Transverse colon (tissue), 4 donors: Measurements from ENCODE around the gene TOP2A. TPM values are rescaled to one million over a fixed set of nuclear protein-coding genes. Genes with fewer than 3 reads are reported as not detected.
A peak's percentile ranks its signal among the peaks of the same experiment; 100 is the strongest.

Source experiments
- DNase-seq: peaks from one replicate; pipeline ENCODE4 v3.0.0-alpha.2; 2019
- H3K27ac ChIP-seq, 4 donors: fragments of 200-600 bp; sonication (generic); 2 replicates each; pipeline ENCODE4 v1.5.1; 2016 to 2018; ENCODE audit warnings: inconsistent platforms in 4 of 4
- H3K27me3 ChIP-seq: fragments of 200-600 bp; sonication (generic); 2 replicates; pipeline ENCODE4 v1.5.1; 2017; ENCODE audit warnings: inconsistent platforms
- H3K36me3 ChIP-seq, 4 donors: fragments of 200-600 bp; sonication (generic); 2 replicates each; pipeline ENCODE4 v1.5.1; 2017 to 2019; ENCODE audit warnings: inconsistent platforms in 4 of 4
- H3K4me1 ChIP-seq, 4 donors: fragments of 200-600 bp; sonication (generic); 2 replicates each; pipeline ENCODE4 v1.5.1; 2017 to 2020; ENCODE audit warnings: inconsistent platforms in 4 of 4
- H3K4me3 ChIP-seq, 4 donors: fragments of 200-600 bp; sonication (generic); 1 replicate in 1 of 4; 2 replicates in 3 of 4; pipeline versions ENCODE4 v1.5.1 to v1.6.1; 2017 to 2019; ENCODE audit warnings: inconsistent platforms in 4 of 4
- H3K9me3 ChIP-seq, 2 donors: fragments of 200-600 bp; sonication (generic); 2 replicates each; pipeline ENCODE4 v1.5.1; 2017 to 2019; ENCODE audit warnings: inconsistent platforms in 2 of 2
- CTCF ChIP-seq, 5 experiments: fragments of 200-600 bp in 3 of 5; fragments of 450-650 bp in 2 of 5; sonication (generic) in 3 of 5; IDR thresholded peaks; 1 replicate in 2 of 5; 2 replicates in 3 of 5; pipeline ENCODE4 v1.5.1; 2016 to 2017; ENCODE audit warnings: antibody characterized with exemption in 5 of 5, inconsistent platforms in 3 of 5, mild to moderate bottlenecking in 2 of 5, moderate library complexity in 1 of 5
- EP300 ChIP-seq: sonication (generic); formaldehyde crosslinking; IDR thresholded peaks from one replicate; pipeline ENCODE4 v1.6.1; 2017; ENCODE audit warnings: antibody characterized with exemption, low read depth
- POLR2A ChIP-seq: fragments of 450-650 bp; IDR thresholded peaks from one replicate; pipeline ENCODE4 v1.6.1; 2016; ENCODE audit warnings: antibody characterized with exemption, mild to moderate bottlenecking, moderate library complexity
- POLR2AphosphoS5 ChIP-seq, 3 donors: sonication (generic); formaldehyde crosslinking; IDR thresholded peaks; one replicate each; pipeline ENCODE4 v1.6.1; 2016; ENCODE audit warnings: antibody characterized with exemption in 3 of 3
- WGBS, 2 donors: methylation state at CpG; one replicate each; pipeline ENCODE4 v1.1.5; 2018; ENCODE audit warnings: low coverage in 1 of 2; 5-methylcytosine and 5-hydroxymethylcytosine counted together
- in situ Hi-C, 4 donors: fragments of 200-750 bp; cut with MboI; loops; one replicate each; pipeline versions ENCODE4 v1.15.0 to v1.15.1; 2017; ENCODE audit warnings: low sequenced_read_pairs in 3 of 4, low pct_ligation_motif_present in 1 of 4, low pct_unique_long_range_greater_than_20kb in 1 of 4
- intact Hi-C: fragments of 100-400 bp; cut with DNase I; formaldehyde crosslinking; loops from one replicate; pipeline ENCODE4 v1.15.1; 2023; ENCODE audit warnings: low total_unique reads
- total RNA-seq, 4 donors: library from RNA; depleted of rRNA; stranded (reverse); fragments of >200 nt; gene quantifications; one replicate each; pipeline ENCODE4 v1.1.0, GENCODE V29; 2016

Gene TOP2A
- total RNA-seq, 4 donors from 2014 or later: 0.37 to 25.5 (median 7.5) TPM

GRCh38 chr17:40341808-40342503, 75.7 kb downstream of the TOP2A start:
- H3K27me3 ChIP-seq: no peaks in the 10 kb centered on the region
- intact Hi-C loops: no loop called here
- H3K9me3 ChIP-seq: no peaks in the 10 kb centered on the region
- peak overlapping the region; percentile 72 to 89 (median 78) for H3K4me3 ChIP-seq
- peak overlapping the region; percentile 94 to 95 (median 95) for H3K27ac ChIP-seq
- TF ChIP-seq EP300 (no peak), POLR2AphosphoS5 (IDR thresholded peaks at IDR 0.05) (peak; percentile 82 to 91 (median 90)), POLR2A (peak; percentile 77), CTCF (IDR thresholded peaks at IDR 0.05) (no peak)
- 0 to 7% methylated on average over 6 to 23 of the region's 55 CpGs for WGBS, 2 donors
- in situ Hi-C loops: no loop called here
- no peaks in the 10 kb centered on the region for H3K36me3 ChIP-seq
- peak; percentile 86 for DNase-seq
- peaks cover 25 to 71% (median 48%) of the 10 kb centered on the region in 4 donors for H3K4me1 ChIP-seq

GRCh38 chr17:40340880-40341807, 76.6 kb downstream of the TOP2A start:
- Histone ChIP-seq H3K9me3 (no peaks in the 10 kb centered on the region), H3K27me3 (no peaks in the 10 kb centered on the region), H3K4me3 (peak overlapping the region; percentile 72 to 89 (median 78)), H3K36me3 (no peaks in the 10 kb centered on the region), H3K4me1 (peaks cover 17 to 63% (median 40%) of the 10 kb centered on the region in 4 donors), H3K27ac (peak overlapping the region; percentile 94 to 95 (median 95))
- DNase-seq: peak; percentile 94
- 0 to 1% methylated on average over 2 to 27 of the region's 55 CpGs for WGBS, 2 donors
- intact Hi-C loops (no loop called here), in situ Hi-C loops (no loop called here)
- TF ChIP-seq CTCF (IDR thresholded peaks at IDR 0.05) (peak in 2 of 5 experiments; percentile 27 to 37), EP300 (peak; percentile 65), POLR2AphosphoS5 (IDR thresholded peaks at IDR 0.05) (peak; percentile 86 to 92 (median 89)), POLR2A (no peak)

GRCh38 chr17:40340327-40340726, 77.4 kb downstream of the TOP2A start:
- in situ Hi-C loops: no loop called here
- H3K27me3 ChIP-seq: no peaks in the 10 kb centered on the region
- H3K4me3 ChIP-seq: no peak overlapping the region
- peaks cover 18 to 63% (median 38%) of the 10 kb centered on the region in 4 donors for H3K4me1 ChIP-seq
- DNase-seq: no peak
- H3K9me3 ChIP-seq: no peaks in the 10 kb centered on the region
- H3K36me3 ChIP-seq: no peaks in the 10 kb centered on the region
- intact Hi-C loops: no loop called here
- 100% methylated on average over 1 of the region's 1 CpG for WGBS, 2 donors
- H3K27ac ChIP-seq: peak overlapping the region; percentile 94 to 95 (median 95)
- TF ChIP-seq EP300: no peak
- no peak for TF ChIP-seq CTCF (IDR thresholded peaks at IDR 0.05)
- no peak for TF ChIP-seq POLR2AphosphoS5 (IDR thresholded peaks at IDR 0.05)
- no peak for TF ChIP-seq POLR2A
